NCI-H2171 (cell line): ENCODE results near the gene RBM20.
"Not testable (repeated sequence)": the region's sequence is repeated elsewhere in the genome, so short reads cannot be mapped to it uniquely, and the experiment has no call there.

Source experiments
- DNase-seq: peaks from one replicate; lab custom pipeline; 2025; lab: John Stamatoyannopoulos, UW

RBM20 gene

GRCh38 chr10:110764793-110765512 lies 120.8 kb downstream of the RBM20 start:
- DNase-seq, result no peak

- peak; percentile 21 for DNase-seq
Measured at GRCh38 chr10:110765513-110766319, 121.6 kb downstream of the RBM20 start.

GRCh38 chr10:110767601-110768000 lies 123.5 kb downstream of the RBM20 start:
- not testable (repeated sequence) for DNase-seq

GRCh38 chr10:110770243-110770642 lies 126.1 kb downstream of the RBM20 start:
- DNase-seq, result no peak

GRCh38 chr10:110771486-110771885 lies 127.3 kb downstream of the RBM20 start:
- DNase-seq, result no peak

GRCh38 chr10:110771991-110772390 lies 127.9 kb downstream of the RBM20 start:
- DNase-seq, result no peak

- no peak for DNase-seq
Measured at GRCh38 chr10:110772454-110773025, 128.4 kb downstream of the RBM20 start.

GRCh38 chr10:110773693-110774068 lies 129.5 kb downstream of the RBM20 start:
- DNase-seq, result no peak

GRCh38 chr10:110774069-110775019 lies 130.2 kb downstream of the RBM20 start:
- no peak for DNase-seq

- no peak for DNase-seq
Measured at GRCh38 chr10:110775020-110775375, 130.9 kb downstream of the RBM20 start.

- DNase-seq, result no peak
Measured at GRCh38 chr10:110775406-110775805, 131.3 kb downstream of the RBM20 start.

- DNase-seq, result no peak
Measured at GRCh38 chr10:110777017-110777416, 132.9 kb downstream of the RBM20 start.

- DNase-seq, result no peak
Measured at GRCh38 chr10:110777661-110778060, 133.5 kb downstream of the RBM20 start.

- no peak for DNase-seq
Measured at GRCh38 chr10:110778211-110778610, 134.1 kb downstream of the RBM20 start.

GRCh38 chr10:110779489-110779888 lies 135.4 kb downstream of the RBM20 start:
- DNase-seq, result no peak

- DNase-seq, result no peak
Measured at GRCh38 chr10:110780704-110781103, 136.6 kb downstream of the RBM20 start.

GRCh38 chr10:110781139-110781538 lies 137.0 kb downstream of the RBM20 start:
- no peak for DNase-seq

GRCh38 chr10:110782616-110783015 lies 138.5 kb downstream of the RBM20 start:
- DNase-seq, result no peak

- no peak for DNase-seq
Measured at GRCh38 chr10:110783509-110784107, 139.5 kb downstream of the RBM20 start.

GRCh38 chr10:110784198-110784597 lies 140.1 kb downstream of the RBM20 start:
- DNase-seq, result no peak

- no peak for DNase-seq
Measured at GRCh38 chr10:110786172-110786571, 142.0 kb downstream of the RBM20 start.
